Urothelium cell line (cell line): ENCODE results near the gene ZNF765.
"Not testable (repeated sequence)": the region's sequence is repeated elsewhere in the genome, so short reads cannot be mapped to it uniquely, and the experiment has no call there.

ENCODE experiments used
- DNase-seq: peaks from one replicate; pipeline ENCODE4 v3.0.0; 2011; ENCODE audit warnings: low spot score, mixed read lengths
- FAIRE-seq: peaks from 2 replicates; lab custom pipeline; 2011; peaks lifted over from hg19 to GRCh38; lab: Jason Lieb, UNC

The ZNF765 gene

DNA sequence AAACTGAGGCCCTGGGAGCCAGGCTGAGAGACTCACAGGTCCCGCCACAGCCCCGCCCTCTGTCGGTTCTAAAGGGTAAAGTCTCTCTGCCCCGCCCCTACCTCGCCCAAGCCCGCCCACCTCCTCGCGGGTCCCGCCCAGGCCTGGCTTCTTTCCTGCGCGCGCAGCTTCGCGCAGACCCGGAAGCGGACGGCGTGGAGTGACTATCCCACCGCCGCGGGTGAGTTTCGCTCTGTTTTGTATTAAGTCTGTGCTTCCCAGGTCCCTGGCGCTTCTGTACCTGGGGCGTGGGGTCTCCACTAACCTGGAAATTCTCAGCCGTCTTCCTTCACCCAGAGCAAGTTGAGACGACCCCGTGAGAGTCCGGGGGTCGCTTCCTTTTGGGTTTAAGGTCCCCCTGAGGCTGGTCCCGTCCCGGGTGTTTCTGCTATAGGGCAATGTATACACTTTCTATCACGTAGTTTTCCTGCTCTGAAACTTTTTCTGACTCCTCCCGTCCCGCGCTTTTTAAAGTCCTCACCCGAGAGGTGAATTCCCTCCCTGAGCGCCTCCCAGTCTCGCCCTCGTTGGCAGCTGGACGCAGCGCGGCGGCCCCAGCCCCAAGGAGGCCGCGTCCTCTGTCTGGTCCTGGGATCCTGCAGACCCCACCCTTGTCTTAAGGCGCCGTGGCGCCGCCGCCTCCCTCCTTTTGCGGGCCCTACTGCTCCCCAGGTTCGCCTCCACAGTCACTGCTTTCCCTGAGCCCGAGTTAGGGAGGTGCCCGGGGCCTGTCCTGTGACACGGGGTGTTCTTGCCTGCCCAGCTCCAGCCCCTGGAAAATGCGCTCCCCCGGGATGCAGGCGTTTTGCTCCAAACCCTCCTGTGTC lies at the start of gene ZNF765:
ZNF765 (plus strand) TSS at position 176 of the 866 bp plus-strand sequence. CDS start 2,867 bp downstream, outside the sequence.
- peak; percentile 93 for DNase-seq
- no peak for FAIRE-seq

DNA sequence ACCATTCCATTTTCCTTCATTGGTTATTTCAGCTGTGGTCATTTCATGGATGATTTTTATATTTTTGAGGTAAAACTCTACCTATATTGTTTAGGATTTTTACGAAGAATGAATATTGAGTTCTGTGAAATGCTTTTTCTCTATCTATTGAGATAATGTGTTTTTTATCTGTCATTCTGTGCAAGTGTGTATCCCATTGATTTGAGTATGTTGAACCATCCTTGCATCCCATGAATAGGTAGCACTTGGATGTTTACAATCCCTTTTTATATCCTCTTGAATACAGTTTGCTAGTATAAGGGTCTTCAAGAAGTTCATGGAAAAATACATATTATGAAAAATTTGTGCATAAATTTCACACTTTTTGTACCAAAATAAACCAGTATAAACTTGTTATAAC lies 39.2 kb upstream of the ZNF765 start:
- DNase-seq (no peak), FAIRE-seq (no peak)

DNA sequence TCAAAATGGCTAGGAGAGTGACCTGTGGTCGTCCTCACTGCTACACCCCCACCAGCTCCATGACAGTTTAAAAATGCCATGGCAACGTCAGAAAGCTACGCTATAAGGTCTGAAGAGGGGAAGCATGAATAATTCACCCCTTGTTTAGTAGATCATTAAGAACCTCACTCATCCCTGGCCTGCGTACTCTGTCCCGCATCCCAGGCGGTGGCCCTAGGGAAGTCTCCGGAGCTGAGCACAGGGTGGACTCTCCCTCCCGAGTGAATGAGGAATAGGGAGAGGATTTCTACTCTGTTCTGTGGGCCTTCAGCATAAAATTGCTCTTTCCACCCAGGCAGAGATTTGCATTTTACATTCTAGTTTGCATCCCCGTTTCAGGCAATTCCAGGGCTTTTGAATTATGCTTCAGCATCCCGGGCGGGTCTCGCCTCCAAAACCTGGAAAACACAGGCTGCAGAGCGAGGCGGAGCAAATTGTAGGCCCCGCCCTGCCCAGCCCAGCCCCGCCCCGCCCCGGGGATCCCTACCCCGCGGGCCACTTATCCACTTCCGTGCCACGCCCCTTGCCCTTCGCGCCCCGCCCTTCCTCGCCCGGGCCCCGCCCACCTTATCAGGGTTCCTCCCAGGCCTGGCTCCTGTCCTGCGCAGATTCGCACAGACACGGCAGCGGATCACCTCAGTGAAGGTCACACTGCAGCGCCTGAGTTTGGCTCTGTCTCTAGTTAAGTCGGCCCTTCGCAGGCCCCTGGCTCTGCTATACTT lies 36.9 kb upstream of the ZNF765 start:
- DNase-seq (no peak), FAIRE-seq (no peak)

DNA sequence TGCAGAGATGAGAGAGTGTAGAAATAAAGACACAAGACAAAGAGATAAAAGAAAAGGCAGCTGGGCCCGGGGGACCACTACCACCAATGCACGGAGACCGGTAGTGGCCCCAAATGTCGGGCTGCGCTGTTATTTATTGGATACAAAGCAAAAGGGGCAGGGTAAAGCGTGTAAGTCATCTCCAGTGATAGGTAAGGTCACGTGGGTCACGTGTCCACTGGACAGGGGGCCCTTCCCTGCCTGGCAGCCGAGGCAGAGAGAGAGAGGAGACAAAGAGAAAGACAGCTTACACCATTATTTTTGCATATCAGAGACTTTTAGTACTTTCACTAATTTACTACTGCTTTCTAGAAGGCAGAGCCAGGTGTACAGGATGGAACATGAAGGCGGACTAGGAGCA lies 34.9 kb upstream of the ZNF765 start:
- DNase-seq, FAIRE-seq: not testable (repeated sequence)

- FAIRE-seq: no peak
- DNase-seq: peak; percentile 92
These were observed 29.6 kb upstream of the ZNF765 start, which contains the start of gene ZNF525 for GRCh38 chr19:53365134-53365898. TSS of gene ZNF525 (plus strand) at chr19:53365705. CDS start at chr19:53372282, 6,577 bp downstream.

GRCh38 chr19:53365899-53366493 lies 29.0 kb upstream of the ZNF765 start:
- FAIRE-seq (no peak), DNase-seq (no peak)

- DNase-seq (no peak), FAIRE-seq (no peak)
These were observed 22.8 kb upstream of the ZNF765 start for GRCh38 chr19:53372196-53372595.

DNA sequence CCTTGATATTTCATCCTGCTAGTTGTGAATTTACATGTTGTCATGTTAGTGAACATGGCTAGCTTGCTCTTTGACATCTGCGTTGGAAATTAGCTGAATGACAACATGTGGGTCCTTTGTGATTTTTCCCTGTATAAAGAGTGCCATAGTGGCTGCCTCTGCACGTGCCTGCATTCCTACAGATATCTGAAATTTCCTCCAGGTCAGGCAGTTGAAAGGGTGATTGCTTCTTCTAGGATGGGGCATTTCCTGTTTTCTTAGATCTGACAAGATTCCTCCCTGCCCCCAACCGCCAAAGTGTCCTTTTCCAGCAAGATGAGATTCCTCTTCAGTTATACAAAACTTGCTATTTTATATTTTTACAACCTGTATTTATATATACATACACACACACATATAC lies 20.7 kb upstream of the ZNF765 start:
- FAIRE-seq: no peak

GRCh38 chr19:53374743-53375142 lies 20.2 kb upstream of the ZNF765 start:
- DNase-seq (no peak), FAIRE-seq (no peak)

More for the DNA sequence above, 20.7 kb upstream of the ZNF765 start:
- no peak for DNase-seq

- no peak for FAIRE-seq
These were observed 13.6 kb upstream of the ZNF765 start for GRCh38 chr19:53381376-53381775.

GRCh38 chr19:53388168-53388567 lies 6.8 kb upstream of the ZNF765 start:
- no peak for FAIRE-seq

More at GRCh38 chr19:53381376-53381775, 13.6 kb upstream of the ZNF765 start:
- DNase-seq: no peak

GRCh38 chr19:53388904-53389303 lies 6.0 kb upstream of the ZNF765 start:
- FAIRE-seq (no peak), DNase-seq (no peak)

More at GRCh38 chr19:53388168-53388567, 6.8 kb upstream of the ZNF765 start:
- DNase-seq: no peak

DNA sequence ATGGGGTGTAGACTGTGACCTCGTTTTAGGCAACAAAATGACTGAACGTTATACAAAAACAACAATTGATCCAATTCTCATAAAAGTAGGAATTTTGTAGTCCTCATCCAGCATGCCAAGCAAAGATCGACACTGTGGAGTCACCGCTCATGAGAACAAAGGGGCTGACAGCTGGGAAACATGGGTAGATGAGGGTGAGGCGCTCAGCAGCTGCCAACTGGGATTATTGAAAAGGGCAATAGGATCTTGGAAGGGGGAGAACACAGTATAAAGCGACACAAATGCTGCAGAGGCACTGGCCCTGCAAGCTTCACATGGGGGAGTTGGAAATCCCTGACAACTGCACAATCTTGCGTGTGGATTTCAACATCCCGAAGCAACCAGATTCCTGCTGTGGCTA lies 5.4 kb upstream of the ZNF765 start:
- FAIRE-seq (no peak), DNase-seq (no peak)

GRCh38 chr19:53389978-53390377 lies 5.0 kb upstream of the ZNF765 start:
- FAIRE-seq (no peak), DNase-seq (no peak)

DNA sequence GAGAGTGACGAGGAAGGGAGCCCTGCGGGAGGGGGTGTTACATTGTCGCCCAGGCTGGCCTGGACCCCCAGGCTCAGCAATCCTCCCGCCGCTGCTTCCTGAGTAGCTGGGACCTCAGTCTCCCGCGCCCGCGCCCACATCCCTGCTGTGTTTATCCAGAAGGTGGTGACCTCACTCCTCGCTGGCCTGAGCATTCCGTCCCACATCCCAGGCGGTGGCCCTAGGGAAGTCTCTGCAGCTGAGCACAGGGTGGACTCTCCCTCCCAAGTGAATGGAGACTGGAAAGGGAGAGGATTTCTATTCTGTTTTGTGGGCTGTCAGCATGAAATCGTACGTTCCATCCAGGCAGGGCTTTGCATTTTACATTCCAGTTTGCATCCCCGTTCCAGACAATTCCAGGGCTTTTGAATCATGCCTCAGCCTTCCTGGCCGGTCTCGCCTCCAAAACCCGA lies 401 bp upstream of the ZNF765 start:
- peak; percentile 20 for DNase-seq
- no peak for FAIRE-seq

DNA sequence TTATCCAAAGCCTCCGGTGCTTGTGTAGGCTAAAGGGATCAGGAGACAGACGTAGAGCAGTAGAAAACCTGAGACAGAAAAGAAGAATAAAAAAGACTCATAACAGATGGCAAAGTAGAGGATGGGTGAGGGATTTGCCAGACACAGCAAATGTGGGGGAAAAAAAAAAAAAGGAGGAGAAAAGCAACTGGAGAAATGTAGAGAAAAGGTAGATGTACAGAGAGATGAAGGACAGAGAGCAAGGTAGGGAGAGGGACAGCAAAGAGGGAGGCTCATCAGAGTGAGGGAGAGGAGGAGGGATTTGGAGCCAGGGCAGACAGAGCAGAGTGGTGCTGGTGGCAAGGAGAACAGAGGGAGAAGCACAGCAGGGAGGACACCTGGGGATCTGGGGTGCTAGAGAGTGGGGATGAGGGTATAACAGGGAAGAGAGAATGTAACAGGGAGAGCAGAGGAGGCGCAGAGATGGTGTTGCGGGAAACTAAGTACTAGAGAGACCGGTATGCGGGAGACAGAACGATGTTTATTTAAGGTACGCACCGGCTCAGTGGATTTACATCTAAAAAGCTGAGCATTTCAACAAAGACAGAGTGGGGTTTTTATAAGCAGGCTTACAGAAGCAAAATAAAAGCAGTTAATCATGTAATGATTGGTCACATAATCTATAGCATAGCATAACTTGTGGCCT lies 1.0 kb downstream of the ZNF765 start:
- not testable (repeated sequence) for FAIRE-seq, DNase-seq

DNA sequence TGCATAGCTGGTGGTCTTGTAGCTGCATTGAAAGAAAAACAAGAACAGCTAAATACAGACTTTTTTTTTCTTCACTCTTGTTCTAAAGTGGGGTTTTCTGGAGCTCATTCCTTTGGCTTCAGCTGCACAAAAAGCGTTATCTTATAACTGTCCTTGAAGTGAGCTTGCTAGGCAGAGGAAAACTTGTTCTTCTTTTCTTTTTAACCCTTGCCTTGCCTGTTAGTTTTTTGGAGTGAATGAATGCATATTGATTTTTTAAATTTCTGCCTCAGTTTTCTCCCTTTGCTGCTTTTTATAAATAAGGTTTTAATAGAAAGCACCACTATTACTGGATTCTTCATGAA lies 1.5 kb downstream of the ZNF765 start:
- DNase-seq (no peak), FAIRE-seq (no peak)

- DNase-seq, FAIRE-seq: not testable (repeated sequence)
These were observed 3.0 kb downstream of the ZNF765 start for GRCh38 chr19:53397918-53398317.

GRCh38 chr19:53409505-53410204 lies 14.7 kb downstream of the ZNF765 start:
- no peak for FAIRE-seq
- no peak for DNase-seq
